Measurements from ENCODE around the gene VMP1. TPM values are rescaled to one million over a fixed set of nuclear protein-coding genes. Genes with fewer than 3 reads are reported as not detected.

VMP1 gene
- total and polyA plus RNA-seq, 2 of the 13 experiments (the other 11 are each of a cell fraction or from before 2014, with no cell fraction given) = 186 to 271 TPM

- TF ChIP-seq ZNF512B (CRISPR knock-in tag; IDR thresholded peaks at IDR 0.05; ENCODE audit: borderline replicate concordance) = 0 out of 2 replicates have a peak, but pooled peaks have one; percentile 82
- TF ChIP-seq ZSCAN20 (CRISPR knock-in tag; IDR thresholded peaks at IDR 0.05; ENCODE audit: borderline replicate concordance) = peak; percentile 20; the same call in 1 of the 2 replicates
- peak; percentile 85 for TF ChIP-seq ATF2 (CRISPR knock-in tag; IDR thresholded peaks at IDR 0.05)
- peak; percentile 78 for TF ChIP-seq HDAC1 (CRISPR knock-in tag; IDR thresholded peaks at IDR 0.05)
- TF ChIP-seq BCLAF1 (IDR thresholded peaks at IDR 0.05) = no peak
- TF ChIP-seq FOXO4 (CRISPR knock-in tag; conservative IDR thresholded peaks at IDR 0.05) = 0 out of 2 replicates have a peak, but pooled peaks have one; percentile 27
- TF ChIP-seq ZIK1 (CRISPR knock-in tag; IDR thresholded peaks at IDR 0.05; ENCODE audit: borderline replicate concordance, low read depth) = no peak
- TF ChIP-seq SOX13 (IDR thresholded peaks at IDR 0.05) = 0 out of 2 replicates have a peak, but pooled peaks have one; percentile 10
- TF ChIP-seq SOX13 (CRISPR knock-in tag; conservative IDR thresholded peaks at IDR 0.05 in 1 of 2, IDR thresholded peaks at IDR 0.05 in 1 of 2) = peak in 1 of 2 experiments; percentile 82; a peak in 1 of 4 replicates
- no peak for TF ChIP-seq ZNF276 (CRISPR knock-in tag; IDR thresholded peaks at IDR 0.05; ENCODE audit: low read depth)
- peak; percentile 62; the same call in 1 of the 2 replicates for TF ChIP-seq ZFAT (CRISPR knock-in tag; conservative IDR thresholded peaks at IDR 0.05)
- no peak for TF ChIP-seq RORA (CRISPR knock-in tag; IDR thresholded peaks at IDR 0.05)
- peak; percentile 74; the same call in 1 of the 2 replicates for TF ChIP-seq ZFP37 (CRISPR knock-in tag; IDR thresholded peaks at IDR 0.05; ENCODE audit: borderline replicate concordance)
- no peak for TF ChIP-seq IRX3 (CRISPR knock-in tag; IDR thresholded peaks at IDR 0.05; ENCODE audit: borderline replicate concordance, low read depth)
- TF ChIP-seq ZNF724P (CRISPR knock-in tag; IDR thresholded peaks at IDR 0.05; ENCODE audit: borderline replicate concordance) = 0 out of 2 replicates have a peak, but pooled peaks have one; percentile 61
- TF ChIP-seq RFX3 (CRISPR knock-in tag; IDR thresholded peaks at IDR 0.05) = 0 out of 2 replicates have a peak, but pooled peaks have one; percentile 20
Measured at GRCh38 chr17:59707149-59707970, at the start of gene VMP1, which contains the start of gene PTRH2 (continued).
